GM18870 (cell line): Measurements from ENCODE around the gene GAGE1.
"Not testable (repeated sequence)": the region's sequence is repeated elsewhere in the genome, so short reads cannot be mapped to it uniquely, and the experiment has no call there.

ENCODE experiments used
- ATAC-seq: cut with Tn5 transposase; IDR thresholded peaks from one replicate; pipeline ENCODE4 v1.9.1; 2021; ENCODE audit warnings: moderate library complexity; ENCODE audit not compliant: unreplicated experiment

Gene GAGE1, protein sequence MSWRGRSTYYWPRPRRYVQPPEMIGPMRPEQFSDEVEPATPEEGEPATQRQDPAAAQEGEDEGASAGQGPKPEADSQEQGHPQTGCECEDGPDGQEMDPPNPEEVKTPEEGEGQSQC

DNA sequence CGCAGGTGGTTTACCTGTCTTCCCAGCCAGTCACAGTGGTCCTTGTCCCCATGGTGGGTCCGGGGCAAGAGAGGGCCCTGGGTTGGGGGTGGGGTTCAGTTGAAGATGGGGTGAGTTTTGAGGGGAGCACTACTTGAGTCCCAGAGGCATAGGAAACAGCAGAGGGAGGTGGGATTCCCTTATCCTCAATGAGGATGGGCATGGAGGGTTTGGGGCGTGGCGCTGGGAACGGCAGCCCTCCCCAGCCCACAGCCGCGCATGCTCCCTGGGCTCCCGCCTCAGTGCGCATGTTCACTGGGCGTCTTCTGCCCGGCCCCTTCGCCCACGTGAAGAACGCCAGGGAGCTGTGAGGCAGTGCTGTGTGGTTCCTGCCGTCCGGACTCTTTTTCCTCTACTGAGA is at the start of gene GAGE1:
Gene GAGE1 (plus strand): TSS at position 301 of the 400 bp plus-strand sequence. CDS start 1,155 bp downstream, outside the sequence.
- not testable (repeated sequence) for ATAC-seq

DNA sequence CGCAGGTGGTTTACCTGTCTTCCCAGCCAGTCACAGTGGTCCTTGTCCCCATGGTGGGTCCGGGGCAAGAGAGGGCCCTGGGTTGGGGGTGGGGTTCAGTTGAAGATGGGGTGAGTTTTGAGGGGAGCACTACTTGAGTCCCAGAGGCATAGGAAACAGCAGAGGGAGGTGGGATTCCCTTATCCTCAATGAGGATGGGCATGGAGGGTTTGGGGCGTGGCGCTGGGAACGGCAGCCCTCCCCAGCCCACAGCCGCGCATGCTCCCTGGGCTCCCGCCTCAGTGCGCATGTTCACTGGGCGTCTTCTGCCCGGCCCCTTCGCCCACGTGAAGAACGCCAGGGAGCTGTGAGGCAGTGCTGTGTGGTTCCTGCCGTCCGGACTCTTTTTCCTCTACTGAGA is 47.8 kb upstream of the GAGE1 start, which contains the start of gene GAGE12E:
Gene GAGE12E (plus strand): TSS at position 301 of the 400 bp plus-strand sequence. CDS start 1,155 bp downstream, outside the sequence.
- ATAC-seq = not testable (repeated sequence)

DNA sequence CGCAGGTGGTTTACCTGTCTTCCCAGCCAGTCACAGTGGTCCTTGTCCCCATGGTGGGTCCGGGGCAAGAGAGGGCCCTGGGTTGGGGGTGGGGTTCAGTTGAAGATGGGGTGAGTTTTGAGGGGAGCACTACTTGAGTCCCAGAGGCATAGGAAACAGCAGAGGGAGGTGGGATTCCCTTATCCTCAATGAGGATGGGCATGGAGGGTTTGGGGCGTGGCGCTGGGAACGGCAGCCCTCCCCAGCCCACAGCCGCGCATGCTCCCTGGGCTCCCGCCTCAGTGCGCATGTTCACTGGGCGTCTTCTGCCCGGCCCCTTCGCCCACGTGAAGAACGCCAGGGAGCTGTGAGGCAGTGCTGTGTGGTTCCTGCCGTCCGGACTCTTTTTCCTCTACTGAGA is 38.3 kb upstream of the GAGE1 start, which contains the start of gene GAGE12F:
Gene GAGE12F (plus strand): TSS at position 301 of the 400 bp plus-strand sequence. CDS start 1,155 bp downstream, outside the sequence.
- not testable (repeated sequence) for ATAC-seq

DNA sequence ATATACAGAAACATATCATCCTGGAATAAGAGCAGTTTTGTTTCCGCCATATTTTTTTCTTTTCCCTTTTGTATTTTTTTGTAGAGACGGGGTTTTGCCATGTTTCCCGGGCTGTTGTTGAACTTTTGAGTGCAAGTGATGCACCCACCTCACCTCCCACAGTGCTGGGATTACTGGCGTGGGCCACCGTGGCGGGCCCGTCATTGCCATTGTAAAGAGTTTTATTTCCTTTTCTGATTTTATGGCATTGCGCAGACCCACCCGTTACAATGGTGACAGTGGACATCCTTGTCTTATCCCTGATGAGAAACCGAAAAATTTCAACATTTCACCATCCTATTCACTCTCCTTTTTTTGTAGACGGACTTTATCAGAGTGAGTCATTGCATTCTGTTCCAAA is 30.1 kb upstream of the GAGE1 start:
- ATAC-seq = not testable (repeated sequence)

DNA sequence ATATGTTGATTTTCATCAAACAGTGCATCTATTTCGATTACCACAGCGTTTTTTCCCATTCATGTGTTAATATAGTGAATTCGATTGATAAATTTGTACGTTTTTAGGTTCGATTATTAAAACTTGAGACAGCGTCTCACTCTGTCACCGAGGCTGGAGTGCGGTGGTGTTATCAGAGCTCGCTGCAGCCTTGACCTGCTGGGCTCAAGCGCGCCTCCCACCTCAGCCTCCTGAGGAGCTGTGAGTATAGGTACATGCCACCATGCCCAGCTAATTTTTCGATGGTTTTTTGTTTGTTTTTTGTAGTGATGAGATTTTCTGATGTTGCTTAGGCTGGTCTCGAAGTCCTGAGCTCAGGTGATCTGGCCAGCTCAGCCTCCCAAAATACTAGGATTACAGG is 29.7 kb upstream of the GAGE1 start:
- not testable (repeated sequence) for ATAC-seq

DNA sequence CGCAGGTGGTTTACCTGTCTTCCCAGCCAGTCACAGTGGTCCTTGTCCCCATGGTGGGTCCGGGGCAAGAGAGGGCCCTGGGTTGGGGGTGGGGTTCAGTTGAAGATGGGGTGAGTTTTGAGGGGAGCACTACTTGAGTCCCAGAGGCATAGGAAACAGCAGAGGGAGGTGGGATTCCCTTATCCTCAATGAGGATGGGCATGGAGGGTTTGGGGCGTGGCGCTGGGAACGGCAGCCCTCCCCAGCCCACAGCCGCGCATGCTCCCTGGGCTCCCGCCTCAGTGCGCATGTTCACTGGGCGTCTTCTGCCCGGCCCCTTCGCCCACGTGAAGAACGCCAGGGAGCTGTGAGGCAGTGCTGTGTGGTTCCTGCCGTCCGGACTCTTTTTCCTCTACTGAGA is 28.7 kb upstream of the GAGE1 start, which contains the start of gene GAGE12G:
Gene GAGE12G (plus strand): TSS at position 301 of the 400 bp plus-strand sequence. CDS start 1,155 bp downstream, outside the sequence.
- ATAC-seq = not testable (repeated sequence)

DNA sequence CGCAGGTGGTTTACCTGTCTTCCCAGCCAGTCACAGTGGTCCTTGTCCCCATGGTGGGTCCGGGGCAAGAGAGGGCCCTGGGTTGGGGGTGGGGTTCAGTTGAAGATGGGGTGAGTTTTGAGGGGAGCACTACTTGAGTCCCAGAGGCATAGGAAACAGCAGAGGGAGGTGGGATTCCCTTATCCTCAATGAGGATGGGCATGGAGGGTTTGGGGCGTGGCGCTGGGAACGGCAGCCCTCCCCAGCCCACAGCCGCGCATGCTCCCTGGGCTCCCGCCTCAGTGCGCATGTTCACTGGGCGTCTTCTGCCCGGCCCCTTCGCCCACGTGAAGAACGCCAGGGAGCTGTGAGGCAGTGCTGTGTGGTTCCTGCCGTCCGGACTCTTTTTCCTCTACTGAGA is 19.2 kb upstream of the GAGE1 start, which contains the start of gene GAGE12H:
Gene GAGE12H (plus strand): TSS at position 301 of the 400 bp plus-strand sequence. CDS start 1,155 bp downstream, outside the sequence.
- ATAC-seq = not testable (repeated sequence)

DNA sequence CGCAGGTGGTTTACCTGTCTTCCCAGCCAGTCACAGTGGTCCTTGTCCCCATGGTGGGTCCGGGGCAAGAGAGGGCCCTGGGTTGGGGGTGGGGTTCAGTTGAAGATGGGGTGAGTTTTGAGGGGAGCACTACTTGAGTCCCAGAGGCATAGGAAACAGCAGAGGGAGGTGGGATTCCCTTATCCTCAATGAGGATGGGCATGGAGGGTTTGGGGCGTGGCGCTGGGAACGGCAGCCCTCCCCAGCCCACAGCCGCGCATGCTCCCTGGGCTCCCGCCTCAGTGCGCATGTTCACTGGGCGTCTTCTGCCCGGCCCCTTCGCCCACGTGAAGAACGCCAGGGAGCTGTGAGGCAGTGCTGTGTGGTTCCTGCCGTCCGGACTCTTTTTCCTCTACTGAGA is 9.6 kb upstream of the GAGE1 start, which contains the start of gene GAGE2A:
Gene GAGE2A (plus strand): TSS at position 301 of the 400 bp plus-strand sequence. CDS start 1,155 bp downstream, outside the sequence.
- ATAC-seq = not testable (repeated sequence)

DNA sequence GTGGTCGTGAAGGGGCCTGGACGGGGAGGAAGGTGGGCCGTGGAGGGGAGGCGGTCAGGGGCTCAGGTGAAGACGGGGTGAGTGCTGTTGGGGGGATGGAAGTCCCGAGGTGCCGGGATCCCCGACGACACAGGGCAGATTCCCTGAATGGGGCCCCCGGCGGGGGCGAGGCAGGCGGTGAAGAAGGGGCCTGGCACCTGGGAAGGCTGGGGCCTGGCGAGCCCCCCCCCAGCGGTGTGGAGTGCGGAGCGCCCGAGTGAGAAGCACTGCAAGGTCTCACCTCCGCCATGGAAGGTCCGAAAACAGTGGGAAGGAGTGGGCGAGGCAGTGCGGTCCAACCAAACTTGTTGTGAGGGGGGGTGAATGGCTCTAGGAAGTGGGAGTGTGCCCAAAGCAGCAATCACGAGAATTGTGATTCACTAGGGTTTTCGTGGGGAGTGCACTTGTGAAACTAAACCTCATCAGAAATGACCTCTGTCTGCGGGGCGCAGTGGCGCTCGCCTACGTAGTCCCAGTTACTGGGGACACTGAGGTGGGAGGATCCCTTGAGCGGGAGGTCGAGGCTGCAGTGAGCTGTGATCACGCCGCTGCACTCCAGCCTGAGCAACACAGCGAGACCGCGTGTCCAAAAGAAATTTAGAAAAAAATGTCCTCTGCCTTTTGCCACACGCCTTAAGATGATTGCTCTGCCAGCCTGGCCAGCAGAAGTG is 8.9 kb upstream of the GAGE1 start:
- not testable (repeated sequence) for ATAC-seq

DNA sequence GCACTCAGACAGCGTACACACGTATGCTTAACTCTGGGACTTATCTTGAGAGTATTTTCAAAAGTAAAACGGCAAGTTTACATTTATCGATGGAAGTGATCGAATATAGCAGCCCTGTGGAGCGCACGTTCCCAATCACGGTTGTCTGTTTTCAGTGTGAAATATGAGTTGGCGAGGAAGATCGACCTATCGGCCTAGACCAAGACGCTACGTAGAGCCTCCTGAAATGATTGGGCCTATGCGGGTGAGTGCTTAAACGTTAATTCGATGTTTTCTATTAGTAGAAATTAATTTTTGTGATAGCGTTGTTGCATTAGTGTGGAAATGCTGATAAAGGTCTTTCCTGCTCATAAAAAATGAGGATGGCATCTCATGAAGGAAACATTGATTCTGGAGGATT is 8.3 kb upstream of the GAGE1 start:
- not testable (repeated sequence) for ATAC-seq

DNA sequence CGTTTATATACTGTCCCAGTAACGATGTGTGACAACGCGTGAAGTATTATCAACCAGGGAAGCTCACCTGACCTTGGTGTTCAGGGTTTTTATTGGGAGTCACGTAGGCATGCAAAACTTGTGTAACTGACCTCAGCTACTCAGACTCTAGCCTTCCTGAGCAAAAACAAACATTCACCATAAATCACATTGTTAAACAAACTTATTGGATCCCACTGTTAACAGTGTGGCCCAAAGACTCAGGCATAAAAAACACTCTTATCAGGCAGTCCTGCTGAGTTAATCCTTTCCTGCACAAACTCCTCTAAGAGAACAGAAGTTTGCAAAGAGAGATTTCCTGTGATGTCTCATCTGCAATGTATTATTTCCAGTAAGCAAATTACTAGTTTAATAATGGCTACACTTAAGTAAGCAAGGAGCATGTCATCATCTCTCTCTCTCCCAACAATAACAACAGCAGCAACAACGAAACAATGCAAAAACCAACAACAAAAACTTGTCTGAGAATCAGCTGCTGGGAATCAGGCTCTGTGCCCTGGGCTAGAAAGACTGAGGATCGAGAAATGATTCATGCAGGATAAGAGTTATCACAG is 12.0 kb downstream of the GAGE1 start:
- ATAC-seq = no peak

DNA sequence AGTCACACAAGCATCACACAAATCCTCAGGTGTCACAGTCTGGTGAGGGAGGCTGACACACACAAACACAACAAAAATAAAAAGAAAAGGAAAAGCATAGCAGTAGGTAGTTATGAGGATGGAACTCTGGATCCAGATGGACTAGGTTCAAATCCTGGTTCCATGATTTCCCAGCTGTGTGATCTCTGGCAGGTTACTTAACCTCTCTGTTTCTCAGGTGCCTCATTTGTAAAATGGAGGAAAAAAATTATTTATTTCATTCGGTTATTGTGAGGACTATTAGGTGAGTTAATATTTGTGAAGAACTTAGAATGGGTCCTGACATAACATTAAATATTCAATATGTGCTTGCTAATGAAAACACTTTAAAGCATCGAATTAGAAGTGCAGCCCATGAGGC is 19.8 kb downstream of the GAGE1 start:
- no peak for ATAC-seq

DNA sequence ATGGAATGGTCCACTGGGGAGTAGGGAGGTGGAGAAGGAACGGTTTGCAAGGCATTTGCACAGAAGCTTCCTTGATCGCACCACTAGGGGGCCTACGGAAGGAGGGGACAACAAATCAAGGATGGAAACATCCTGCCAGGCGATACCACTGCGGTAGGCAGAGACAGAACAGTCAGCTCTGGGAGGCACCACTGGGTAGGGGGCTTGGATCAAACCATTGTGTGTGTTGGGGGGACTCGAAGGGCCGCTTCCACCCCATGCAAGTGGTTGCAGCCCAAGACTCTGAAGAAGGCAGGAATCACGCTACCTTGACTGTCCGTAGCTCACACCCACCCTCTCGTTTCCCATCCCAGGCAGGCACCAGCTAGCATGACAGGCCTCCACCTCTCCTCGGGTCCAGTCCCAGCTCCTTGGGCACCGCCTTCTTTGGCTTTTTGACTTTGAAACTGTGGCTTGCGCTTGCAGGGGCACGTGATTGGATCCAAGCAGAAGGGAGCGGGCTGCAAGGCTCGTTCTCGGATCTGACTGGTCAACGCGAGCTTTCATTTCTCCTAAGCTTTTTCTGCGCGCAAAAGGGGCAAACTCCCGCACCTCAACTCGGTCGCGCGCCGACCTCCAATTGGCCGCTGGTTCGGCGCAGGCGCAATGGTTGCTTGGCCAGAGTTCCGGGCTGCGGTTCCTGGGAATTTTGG is 28.4 kb downstream of the GAGE1 start:
- ATAC-seq = no peak

DNA sequence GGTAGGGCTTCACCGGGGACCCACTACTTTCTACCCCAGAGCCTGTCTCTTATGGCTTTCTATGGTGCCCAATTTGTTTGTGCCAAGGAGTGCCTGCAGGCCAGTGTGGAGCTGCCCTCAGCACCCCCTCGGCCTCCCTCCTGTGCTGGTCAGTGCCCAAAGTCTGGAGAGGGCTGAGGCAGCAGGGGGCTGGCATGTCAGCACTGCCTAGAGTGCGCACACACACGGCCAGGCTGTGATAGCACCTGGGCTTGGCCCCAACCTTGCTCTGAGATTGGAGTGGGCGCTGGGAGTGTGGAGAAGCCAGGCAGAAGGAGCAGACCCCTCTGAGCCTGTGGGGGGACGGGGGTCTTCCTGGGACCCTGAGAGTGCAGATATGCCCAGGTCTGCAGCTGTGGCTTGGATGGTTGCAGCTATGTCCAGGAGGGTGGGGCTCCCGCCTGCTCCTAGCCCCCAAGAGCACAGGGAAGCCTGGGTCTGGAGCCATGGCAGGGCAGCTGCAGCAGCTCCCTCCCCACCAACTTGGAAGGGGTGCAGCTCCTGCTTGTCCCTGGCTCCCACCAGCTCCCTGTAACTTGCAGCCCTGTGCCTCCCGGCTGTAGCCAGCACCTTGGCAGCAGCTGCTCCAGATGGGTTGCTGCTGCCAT is 46.3 kb downstream of the GAGE1 start:
- no peak for ATAC-seq

DNA sequence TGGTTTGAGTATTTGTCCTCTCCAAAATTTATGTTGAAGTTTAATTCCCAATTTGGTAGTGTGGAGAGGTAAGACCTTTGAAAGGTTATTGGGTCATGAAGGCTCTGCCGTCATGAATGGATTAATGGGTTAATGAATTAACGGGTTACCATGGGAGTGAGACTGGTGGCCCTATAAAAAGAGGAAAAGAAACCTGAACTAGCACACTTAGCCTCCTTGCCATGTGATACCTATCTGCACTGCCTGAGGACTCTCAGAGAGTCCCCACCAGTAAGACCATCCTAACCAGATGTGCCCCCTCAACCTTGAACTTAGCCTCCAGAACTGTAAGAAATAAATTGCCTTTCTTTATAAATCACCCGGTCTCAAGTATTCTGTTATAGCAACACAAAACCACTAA is 57.7 kb downstream of the GAGE1 start:
- no peak for ATAC-seq
